GM12878 (cell line): Measurements from ENCODE around the gene PCDH15. TPM values are rescaled to one million over a fixed set of nuclear protein-coding genes. Genes with fewer than 3 reads are reported as not detected.

Experiments
- ATAC-seq: fragments of 200-7000 bp; cut with Tn5 transposase; 3 replicates; pipeline ENCODE4 v1.9.1; 2020; ENCODE audit warnings: mild to moderate bottlenecking, moderate library complexity
- BruUV-seq: library from RNA; stranded (reverse); fragments of 400-500 nt; replicated peaks from 2 replicates; lab custom pipeline; 2021; lab: Mats Ljungman, UMichigan
- CTCF ChIA-PET: fragments of 300-600 bp; sonication (Branson Sonifier 250); formaldehyde crosslinking; extraction: SDS; loops from one replicate; lab custom pipeline; 2021; ENCODE audit warnings: inconsistent platforms; lab: Yijun Ruan, JAX
- POLR2A ChIA-PET: fragments of 350-600 bp; formaldehyde crosslinking; extraction: SDS; loops from one replicate; lab custom pipeline; 2021; ENCODE audit warnings: inconsistent platforms; lab: Charles Lee
- RAD21 ChIA-PET: fragments of 300-600 bp; sonication (Branson Sonifier 250); formaldehyde crosslinking; loops from one replicate; lab custom pipeline; 2023; ENCODE audit warnings: antibody characterized with exemption; ENCODE audit not compliant: unreplicated experiment; lab: Charles Lee
- SMC1A ChIA-PET: fragments of 300-600 bp; sonication (Branson Sonifier 250); formaldehyde crosslinking; loops from one replicate; lab custom pipeline; 2023; ENCODE audit not compliant: unreplicated experiment, uncharacterized antibody; lab: Charles Lee
- DNase-seq: peaks from one replicate; pipeline ENCODE4 v3.0.0-alpha.2; 2011; ENCODE audit warnings: low read depth, low spot score
- FAIRE-seq: peaks from 3 replicates; lab custom pipeline; 2011; peaks lifted over from hg19 to GRCh38; lab: Jason Lieb, UNC
- H2AFZ ChIP-seq: 2 replicates; pipeline ENCODE4 v1.6.0; 2011; ENCODE audit warnings: low read depth, low read length, control low read depth; ENCODE audit not compliant: control insufficient read depth
- H3K27ac ChIP-seq: 2 replicates; pipeline ENCODE4 v1.5.1; 2011; ENCODE audit warnings: control low read depth; ENCODE audit not compliant: control insufficient read depth, insufficient read depth
- H3K27me3 ChIP-seq, 2 experiments: replicated peaks in 1 of 2; 2 replicates each; pipeline versions ENCODE4 v1.6.0 to v1.6.1; 2011; ENCODE audit warnings: low read length in 1 of 2; ENCODE audit not compliant: control insufficient read depth in 2 of 2, insufficient read depth in 2 of 2
- H3K36me3 ChIP-seq, 2 experiments: 2 replicates each; pipeline ENCODE4 v1.5.1; 2011; ENCODE audit warnings: low read length in 1 of 2; ENCODE audit not compliant: control insufficient read depth in 2 of 2, insufficient read depth in 2 of 2
- H3K4me1 ChIP-seq: 2 replicates; pipeline ENCODE4 v1.6.1; 2011; ENCODE audit warnings: mild to moderate bottlenecking, low read length, moderate library complexity, mixed read lengths; ENCODE audit not compliant: control insufficient read depth, insufficient read depth
- H3K4me2 ChIP-seq: 2 replicates; pipeline ENCODE4 v1.6.0; 2011; ENCODE audit warnings: control low read depth; ENCODE audit not compliant: control insufficient read depth, insufficient read depth
- H3K4me3 ChIP-seq: fragments of 200-600 bp; sonication (generic); 2 replicates; pipeline ENCODE4 v1.5.1; 2016
- H3K79me2 ChIP-seq: 2 replicates; pipeline ENCODE4 v1.6.0; 2011; ENCODE audit warnings: low read length; ENCODE audit not compliant: control insufficient read depth, insufficient read depth
- H3K9ac ChIP-seq: 2 replicates; pipeline ENCODE4 v1.8.0; 2011; ENCODE audit warnings: low read length, control low read depth, mixed read lengths; ENCODE audit not compliant: control insufficient read depth, insufficient read depth
- H3K9me3 ChIP-seq: replicated peaks from 3 replicates; pipeline ENCODE4 v1.5.1; 2011; ENCODE audit warnings: mild to moderate bottlenecking, low read length; ENCODE audit not compliant: control insufficient read depth, insufficient read depth
- H4K20me1 ChIP-seq: 2 replicates; pipeline ENCODE4 v1.6.0; 2011; ENCODE audit not compliant: control insufficient read depth, insufficient read depth
- CBFB ChIP-seq: IDR thresholded peaks from 2 replicates; pipeline ENCODE4 v1.6.1; 2016; ENCODE audit warnings: antibody characterized with exemption, low read depth
- CUX1 ChIP-seq: IDR thresholded peaks from 2 replicates; pipeline ENCODE4 v1.6.1; 2012; ENCODE audit warnings: improper control_type of control experiment, low read depth, low read length; ENCODE audit not compliant: insufficient replicate concordance
- MLLT1 ChIP-seq: fragments of 450-650 bp; IDR thresholded peaks from 2 replicates; pipeline ENCODE4 v1.6.1; 2016; ENCODE audit warnings: mild to moderate bottlenecking
- MXI1 ChIP-seq: fragments of 150-350 bp; IDR thresholded peaks from 2 replicates; pipeline ENCODE4 v1.6.1; 2011; ENCODE audit warnings: low read depth, mild to moderate bottlenecking, inconsistent platforms, low read length, improper control_type of control experiment
- POLR2AphosphoS5 ChIP-seq: IDR thresholded peaks from 2 replicates; pipeline ENCODE4 v1.6.1; 2011; ENCODE audit warnings: mild to moderate bottlenecking, low read length, inconsistent platforms
- SIN3A ChIP-seq: IDR thresholded peaks from 2 replicates; pipeline ENCODE4 v1.6.1; 2012; ENCODE audit warnings: low read depth, low read length, improper control_type of control experiment
- SMC3 ChIP-seq: IDR thresholded peaks from 2 replicates; pipeline ENCODE4 v1.6.1; 2011; ENCODE audit warnings: low read length, improper control_type of control experiment, borderline replicate concordance
- SPI1 ChIP-seq: IDR thresholded peaks from 2 replicates; pipeline ENCODE4 v1.6.1; 2011; ENCODE audit warnings: low read depth, mild to moderate bottlenecking, low read length, moderate library complexity, borderline replicate concordance; ENCODE audit not compliant: insufficient read depth
- WGBS: methylation state at CpG from one replicate; pipeline ENCODE4 v1.1.6; 2016; ENCODE audit warnings: low lambda C conversion rate; ENCODE audit not compliant: insufficient replicate concordance, insufficient coverage; ENCODE audit errors: missing lambda C conversion rate; 5-methylcytosine and 5-hydroxymethylcytosine counted together
- in situ Hi-C: fragments of 300-500 bp; cut with MboI; formaldehyde crosslinking; loops from 9 replicates; pipeline ENCODE4 v1.14.3; 2018; ENCODE audit warnings: mixed read lengths
- intact Hi-C: fragments of 100-400 bp; cut with micrococcal nuclease; formaldehyde crosslinking; loops from one replicate; pipeline ENCODE4 v1.14.2; 2022; ENCODE audit not compliant: unreplicated experiment
- polyA plus RNA-seq, 11 experiments: library from polyadenylated mRNA; depleted of rRNA in 4 of 11; unstranded in 6 of 11; stranded (reverse) in 5 of 11; fragments of >200 nt; fragmentation: Nextera tagmentation in 4 of 11; fragmentation: Illumina TruSeq in 1 of 11; extraction: Ambion mirVana in 4 of 11; extraction: Trizol in 1 of 11; gene quantifications; 1 replicate in 1 of 11; 2 replicates in 10 of 11; pipeline versions ENCODE4 v1.2.1 to v1.2.3, GENCODE V29; 2011 to 2016; ENCODE audit warnings: inconsistent platforms in 2 of 11, missing spikeins in 2 of 11, low read depth in 1 of 11
- total RNA-seq, 4 experiments: library from RNA; depleted of rRNA in 3 of 4; stranded (reverse); fragments of >200 nt in 3 of 4; fragmentation: Illumina TruSeq in 1 of 4; extraction: Trizol in 1 of 4; gene quantifications; 2 replicates each; pipeline versions ENCODE4 v1.2.1 to v1.2.3, GENCODE V29; 2013 to 2021
- TF ChIP-seq, protein P1 (sequence below): fragments of 450-650 bp; conservative IDR thresholded peaks from 2 replicates; pipeline ENCODE4 v1.6.1; 2017; ENCODE audit warnings: mild to moderate bottlenecking, moderate library complexity
- TF ChIP-seq, protein P2 (sequence below): fragments of 450-650 bp; IDR thresholded peaks from 2 replicates; pipeline ENCODE4 v1.6.1; 2017; ENCODE audit warnings: mild to moderate bottlenecking, low read depth, inconsistent platforms; ENCODE audit not compliant: poor library complexity, severe bottlenecking
- TF ChIP-seq, protein P3 (sequence below): fragments of 150-350 bp; IDR thresholded peaks from 2 replicates; pipeline ENCODE4 v1.6.1; 2014; ENCODE audit warnings: mild to moderate bottlenecking, low read depth, low read length

The PCDH15 gene
- total and polyA plus RNA-seq, 10 of the 15 experiments (the other 5 are each of a cell fraction or from before 2014, with no cell fraction given), result 0.03 to 0.52 (median 0.07) TPM; not detected in 6

DNA sequence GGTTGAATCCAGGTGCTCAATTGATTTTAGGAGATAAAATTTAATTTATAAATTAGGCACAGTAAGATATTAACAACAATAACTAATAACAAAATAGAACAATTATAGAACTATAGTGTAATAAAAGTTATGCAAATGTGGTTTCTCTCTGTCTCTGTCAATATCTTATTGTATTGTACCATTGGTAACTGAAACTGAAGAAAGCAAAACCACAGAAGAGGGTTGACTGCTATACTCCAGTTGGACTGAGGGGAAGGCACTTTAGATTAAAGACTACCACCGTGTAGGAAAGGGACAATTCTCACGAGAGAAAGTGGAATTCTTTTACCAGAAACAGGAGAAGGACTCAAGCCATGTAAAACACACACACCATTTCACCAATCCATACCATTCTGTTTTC lies 967.1 kb downstream of the PCDH15 start:
- Histone ChIP-seq H3K9me3 (no peaks in the 10 kb centered on the region), H3K79me2 (no peaks in the 10 kb centered on the region), H3K4me3 (no peak overlapping the region), H3K4me1 (no peaks in the 10 kb centered on the region), H4K20me1 (no peaks in the 10 kb centered on the region), H3K9ac (no peak overlapping the region), H3K36me3 (no peaks in the 10 kb centered on the region), H3K27me3 (no peaks in the 10 kb centered on the region; a peak in 1 of 4 replicates)
- FAIRE-seq (no peak), DNase-seq (no peak), ATAC-seq (peak; percentile 54)
- no TSS peak for BruUV-seq
- ChIA-PET RAD21 (no interaction called here), POLR2A (no interaction called here)
- 0% methylated on average over 2 of the region's 2 CpGs for WGBS
- TF ChIP-seq CBFB (no peak), MXI1 (no peak), SMC3 (no peak), SPI1 (no peak), MLLT1 (no peak), SIN3A (no peak), POLR2AphosphoS5 (no peak), CUX1 (no peak)
- TF ChIP-seq, protein P1, sequence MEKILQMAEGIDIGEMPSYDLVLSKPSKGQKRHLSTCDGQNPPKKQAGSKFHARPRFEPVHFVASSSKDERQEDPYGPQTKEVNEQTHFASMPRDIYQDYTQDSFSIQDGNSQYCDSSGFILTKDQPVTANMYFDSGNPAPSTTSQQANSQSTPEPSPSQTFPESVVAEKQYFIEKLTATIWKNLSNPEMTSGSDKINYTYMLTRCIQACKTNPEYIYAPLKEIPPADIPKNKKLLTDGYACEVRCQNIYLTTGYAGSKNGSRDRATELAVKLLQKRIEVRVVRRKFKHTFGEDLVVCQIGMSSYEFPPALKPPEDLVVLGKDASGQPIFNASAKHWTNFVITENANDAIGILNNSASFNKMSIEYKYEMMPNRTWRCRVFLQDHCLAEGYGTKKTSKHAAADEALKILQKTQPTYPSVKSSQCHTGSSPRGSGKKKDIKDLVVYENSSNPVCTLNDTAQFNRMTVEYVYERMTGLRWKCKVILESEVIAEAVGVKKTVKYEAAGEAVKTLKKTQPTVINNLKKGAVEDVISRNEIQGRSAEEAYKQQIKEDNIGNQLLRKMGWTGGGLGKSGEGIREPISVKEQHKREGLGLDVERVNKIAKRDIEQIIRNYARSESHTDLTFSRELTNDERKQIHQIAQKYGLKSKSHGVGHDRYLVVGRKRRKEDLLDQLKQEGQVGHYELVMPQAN, result no peak
- TF ChIP-seq, protein P2, sequence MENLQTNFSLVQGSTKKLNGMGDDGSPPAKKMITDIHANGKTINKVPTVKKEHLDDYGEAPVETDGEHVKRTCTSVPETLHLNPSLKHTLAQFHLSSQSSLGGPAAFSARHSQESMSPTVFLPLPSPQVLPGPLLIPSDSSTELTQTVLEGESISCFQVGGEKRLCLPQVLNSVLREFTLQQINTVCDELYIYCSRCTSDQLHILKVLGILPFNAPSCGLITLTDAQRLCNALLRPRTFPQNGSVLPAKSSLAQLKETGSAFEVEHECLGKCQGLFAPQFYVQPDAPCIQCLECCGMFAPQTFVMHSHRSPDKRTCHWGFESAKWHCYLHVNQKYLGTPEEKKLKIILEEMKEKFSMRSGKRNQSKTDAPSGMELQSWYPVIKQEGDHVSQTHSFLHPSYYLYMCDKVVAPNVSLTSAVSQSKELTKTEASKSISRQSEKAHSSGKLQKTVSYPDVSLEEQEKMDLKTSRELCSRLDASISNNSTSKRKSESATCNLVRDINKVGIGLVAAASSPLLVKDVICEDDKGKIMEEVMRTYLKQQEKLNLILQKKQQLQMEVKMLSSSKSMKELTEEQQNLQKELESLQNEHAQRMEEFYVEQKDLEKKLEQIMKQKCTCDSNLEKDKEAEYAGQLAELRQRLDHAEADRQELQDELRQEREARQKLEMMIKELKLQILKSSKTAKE, result no peak
- TF ChIP-seq, protein P3, sequence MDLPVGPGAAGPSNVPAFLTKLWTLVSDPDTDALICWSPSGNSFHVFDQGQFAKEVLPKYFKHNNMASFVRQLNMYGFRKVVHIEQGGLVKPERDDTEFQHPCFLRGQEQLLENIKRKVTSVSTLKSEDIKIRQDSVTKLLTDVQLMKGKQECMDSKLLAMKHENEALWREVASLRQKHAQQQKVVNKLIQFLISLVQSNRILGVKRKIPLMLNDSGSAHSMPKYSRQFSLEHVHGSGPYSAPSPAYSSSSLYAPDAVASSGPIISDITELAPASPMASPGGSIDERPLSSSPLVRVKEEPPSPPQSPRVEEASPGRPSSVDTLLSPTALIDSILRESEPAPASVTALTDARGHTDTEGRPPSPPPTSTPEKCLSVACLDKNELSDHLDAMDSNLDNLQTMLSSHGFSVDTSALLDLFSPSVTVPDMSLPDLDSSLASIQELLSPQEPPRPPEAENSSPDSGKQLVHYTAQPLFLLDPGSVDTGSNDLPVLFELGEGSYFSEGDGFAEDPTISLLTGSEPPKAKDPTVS, result no peak
- TF ChIP-seq, all 136 proteins: peak for 0
- ChIA-PET CTCF (no interaction called here), SMC1A (no interaction called here)
- in situ Hi-C loops, result no loop called here
- no peak overlapping the region for H3K27ac ChIP-seq
- intact Hi-C loops, result loop anchor here (10.0 kb wide), 1 partner anchor 949 kb away; no protein-coding TSS in a partner anchor
- H3K4me2 ChIP-seq, result no peak overlapping the region
- no peak overlapping the region for H2AFZ ChIP-seq
